ENCODE measurements around the gene SH2D3A. TPM values are rescaled to one million over a fixed set of nuclear protein-coding genes. Genes with fewer than 3 reads are reported as not detected.
"Not testable (repeated sequence)": the region's sequence is repeated elsewhere in the genome, so short reads cannot be mapped to it uniquely, and the experiment has no call there.

SH2D3A gene
- polyA plus RNA-seq, 1 donor (not counting 4 experiments of a cell fraction or from before 2014, with no cell fraction given): 24.9 TPM

- peak; percentile 75 for DNase-seq (ENCODE audit: low read depth, low spot score)
These were observed 33.8 kb upstream of the SH2D3A start for GRCh38 chr19:6800991-6801484.

DNA sequence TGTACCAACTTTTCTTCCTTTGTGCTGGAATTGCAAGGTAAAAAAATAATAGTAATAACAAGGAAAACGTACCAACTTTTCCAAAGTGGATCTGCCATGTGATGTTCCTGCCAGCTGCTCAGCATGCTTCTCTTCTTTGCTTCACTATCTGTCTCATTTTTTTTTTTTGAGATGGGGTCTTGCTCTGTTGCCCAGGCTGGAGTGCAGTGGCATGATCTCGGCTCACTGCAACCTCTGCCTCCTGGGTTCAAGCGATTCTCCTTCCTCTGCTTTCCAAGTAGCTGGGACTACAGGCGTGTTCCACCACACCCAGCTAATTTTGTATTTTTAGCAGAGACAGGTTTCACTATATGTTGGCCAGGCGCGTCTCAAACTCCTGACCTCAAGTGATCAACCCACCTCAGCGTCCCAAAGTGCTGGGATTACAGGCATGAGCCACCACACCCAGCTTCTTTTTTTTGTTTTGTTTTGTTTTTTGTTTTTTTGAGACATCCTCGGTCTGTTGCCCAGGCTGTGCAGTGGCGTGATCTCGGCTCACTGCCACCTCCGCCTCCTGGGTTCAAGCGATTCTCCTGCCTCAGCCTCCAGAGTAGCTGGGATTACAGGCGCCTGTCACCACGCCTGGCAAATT lies 33.0 kb upstream of the SH2D3A start:
- H3K4me2 ChIP-seq (ENCODE audit: control insufficient read depth, extremely low read depth, insufficient read depth, low read depth, low read length): not testable (repeated sequence)

More at GRCh38 chr19:6800991-6801484, 33.8 kb upstream of the SH2D3A start:
- Histone ChIP-seq H3K9me1 (ENCODE audit: control insufficient read depth, extremely low read depth, insufficient read depth, low read length) (no peaks in the 10 kb centered on the region), H3K9ac (ENCODE audit: control insufficient read depth, extremely low read depth, insufficient read depth, low read length) (peak overlapping the region; percentile 41), H3K36me3 (ENCODE audit: control insufficient read depth in 2 of 2, extremely low read depth in 1 of 2, insufficient read depth in 2 of 2, low read length in 2 of 2) (no peaks in the 10 kb centered on the region), H3K79me2 (ENCODE audit: control insufficient read depth, insufficient read depth, low read length) (no peaks in the 10 kb centered on the region), H4K20me1 (ENCODE audit: control insufficient read depth, extremely low read depth, insufficient read depth, low read length) (no peaks in the 10 kb centered on the region), H2AFZ (ENCODE audit: control insufficient read depth, low read length) (peak overlapping the region; percentile 80), H3K4me2 (ENCODE audit: control insufficient read depth, extremely low read depth, insufficient read depth, low read depth, low read length) (peak overlapping the region; percentile 75), H3K9me3 (ENCODE audit: control insufficient read depth, low read depth, low read length) (no peaks in the 10 kb centered on the region), H3K27ac (ENCODE audit: control insufficient read depth, insufficient read depth, low read length) (peak overlapping the region; percentile 47), H3K4me1 (ENCODE audit: control insufficient read depth, extremely low read depth, insufficient read depth, low read length) (peaks cover 11% of the 10 kb centered on the region), H3K27me3 (ENCODE audit: control insufficient read depth, extremely low read depth, insufficient read depth, low read length) (no peaks in the 10 kb centered on the region), H3K4me3 (ENCODE audit: control insufficient read depth in 2 of 3, extremely low read depth in 1 of 3, insufficient read depth in 2 of 3, low read depth in 1 of 3, low read length in 3 of 3) (peak overlapping the region in 1 of 3 experiments; percentile 17)
- FAIRE-seq: peak; percentile 66
- TF ChIP-seq CTCF (optimal IDR thresholded peaks at IDR 0.05 in 1 of 3, IDR thresholded peaks at IDR 0.05 in 1 of 3, conservative IDR thresholded peaks at IDR 0.05 in 1 of 3; ENCODE audit: extremely low read depth in 1 of 3, insufficient read depth in 2 of 3, low read length in 3 of 3): no peak
- TF ChIP-seq EZH2 (IDR thresholded peaks at IDR 0.05; ENCODE audit: low read length): no peak
- dilution Hi-C loops (cut with MboI; ENCODE audit: extremely low pct_ligation_motif_present, low sequenced_read_pairs): no loop called here

More for the DNA sequence above, 33.0 kb upstream of the SH2D3A start:
- H3K9me1 ChIP-seq (ENCODE audit: control insufficient read depth, extremely low read depth, insufficient read depth, low read length); H3K9ac ChIP-seq (ENCODE audit: control insufficient read depth, extremely low read depth, insufficient read depth, low read length); H3K9me3 ChIP-seq (ENCODE audit: control insufficient read depth, low read depth, low read length); H3K36me3 ChIP-seq (ENCODE audit: control insufficient read depth in 2 of 2, extremely low read depth in 1 of 2, insufficient read depth in 2 of 2, low read length in 2 of 2); H4K20me1 ChIP-seq (ENCODE audit: control insufficient read depth, extremely low read depth, insufficient read depth, low read length); DNase-seq (ENCODE audit: low read depth, low spot score); H3K27ac ChIP-seq (ENCODE audit: control insufficient read depth, insufficient read depth, low read length); dilution Hi-C loops (cut with MboI; ENCODE audit: extremely low pct_ligation_motif_present, low sequenced_read_pairs); H3K4me3 ChIP-seq (ENCODE audit: control insufficient read depth in 2 of 3, extremely low read depth in 1 of 3, insufficient read depth in 2 of 3, low read depth in 1 of 3, low read length in 3 of 3); H3K79me2 ChIP-seq (ENCODE audit: control insufficient read depth, insufficient read depth, low read length); H3K27me3 ChIP-seq (ENCODE audit: control insufficient read depth, extremely low read depth, insufficient read depth, low read length); FAIRE-seq; H2AFZ ChIP-seq (ENCODE audit: control insufficient read depth, low read length): not testable (repeated sequence)
- H3K4me1 ChIP-seq (ENCODE audit: control insufficient read depth, extremely low read depth, insufficient read depth, low read length): peaks cover 11% of the 10 kb centered on the region
